HPDE6-E6E7 (cell line): ENCODE measurements around the gene ZBP1.
A peak's percentile ranks its signal among the peaks of the same experiment; 100 is the strongest.
"Not testable (repeated sequence)": the region's sequence is repeated elsewhere in the genome, so short reads cannot be mapped to it uniquely, and the experiment has no call there.

Experiments used
- DNase-seq: peaks from one replicate; pipeline ENCODE4 v3.0.0; 2011; ENCODE audit warnings: missing footprints; ENCODE audit errors: extremely low spot score

Gene ZBP1

GRCh38 chr20:57647006-57647932 lies 27.0 kb upstream of the ZBP1 start:
- no peak for DNase-seq

GRCh38 chr20:57638895-57639236 lies 18.6 kb upstream of the ZBP1 start:
- no peak for DNase-seq

GRCh38 chr20:57638173-57638894 lies 18.1 kb upstream of the ZBP1 start:
- DNase-seq, result no peak

- DNase-seq, result no peak
Measured at GRCh38 chr20:57633945-57634491, 13.8 kb upstream of the ZBP1 start.

- no peak for DNase-seq
Measured at GRCh38 chr20:57632286-57632685, 12.1 kb upstream of the ZBP1 start.

GRCh38 chr20:57630061-57630460 lies 9.8 kb upstream of the ZBP1 start:
- DNase-seq, result no peak

- not testable (repeated sequence) for DNase-seq
Measured at GRCh38 chr20:57629491-57629901, 9.3 kb upstream of the ZBP1 start.

- not testable (repeated sequence) for DNase-seq
Measured at GRCh38 chr20:57628962-57629308, 8.7 kb upstream of the ZBP1 start.

GRCh38 chr20:57628047-57628961 lies 8.1 kb upstream of the ZBP1 start:
- no peak for DNase-seq

GRCh38 chr20:57627339-57627738 lies 7.1 kb upstream of the ZBP1 start:
- DNase-seq, result no peak

- DNase-seq, result no peak
Measured at GRCh38 chr20:57625978-57626377, 5.8 kb upstream of the ZBP1 start.

- DNase-seq, result no peak
Measured at GRCh38 chr20:57625181-57625958, 5.1 kb upstream of the ZBP1 start.

GRCh38 chr20:57624124-57624523 lies 3.9 kb upstream of the ZBP1 start:
- no peak for DNase-seq

- peak; percentile 99 for DNase-seq
Measured at GRCh38 chr20:57622579-57623381, 2.6 kb upstream of the ZBP1 start.

- DNase-seq, result peak; percentile 81
Measured at GRCh38 chr20:57622201-57622570, 2.0 kb upstream of the ZBP1 start.

- no peak for DNase-seq
Measured at GRCh38 chr20:57621421-57622200, 1.4 kb upstream of the ZBP1 start.

GRCh38 chr20:57620999-57621398 lies 773 bp upstream of the ZBP1 start:
- DNase-seq, result no peak

- DNase-seq, result no peak
Measured at GRCh38 chr20:57619051-57619831, 985 bp downstream of the ZBP1 start.

- no peak for DNase-seq
Measured at GRCh38 chr20:57618764-57619050, 1.5 kb downstream of the ZBP1 start.
